GM12878 (cell line): ENCODE results near the gene SLC6A1. TPM values are rescaled to one million over a fixed set of nuclear protein-coding genes. Genes with fewer than 3 reads are reported as not detected.

Experiments
- ATAC-seq: fragments of 200-7000 bp; cut with Tn5 transposase; 3 replicates; pipeline ENCODE4 v1.9.1; 2020; ENCODE audit warnings: mild to moderate bottlenecking, moderate library complexity
- BruUV-seq: library from RNA; stranded (reverse); fragments of 400-500 nt; replicated peaks from 2 replicates; lab custom pipeline; 2021; lab: Mats Ljungman, UMichigan
- CTCF ChIA-PET: fragments of 300-600 bp; sonication (Branson Sonifier 250); formaldehyde crosslinking; extraction: SDS; loops from one replicate; lab custom pipeline; 2021; ENCODE audit warnings: inconsistent platforms; lab: Yijun Ruan, JAX
- POLR2A ChIA-PET: fragments of 350-600 bp; formaldehyde crosslinking; extraction: SDS; loops from one replicate; lab custom pipeline; 2021; ENCODE audit warnings: inconsistent platforms; lab: Charles Lee
- RAD21 ChIA-PET: fragments of 300-600 bp; sonication (Branson Sonifier 250); formaldehyde crosslinking; loops from one replicate; lab custom pipeline; 2023; ENCODE audit warnings: antibody characterized with exemption; ENCODE audit not compliant: unreplicated experiment; lab: Charles Lee
- SMC1A ChIA-PET: fragments of 300-600 bp; sonication (Branson Sonifier 250); formaldehyde crosslinking; loops from one replicate; lab custom pipeline; 2023; ENCODE audit not compliant: unreplicated experiment, uncharacterized antibody; lab: Charles Lee
- DNase-seq: peaks from one replicate; pipeline ENCODE4 v3.0.0-alpha.2; 2011; ENCODE audit warnings: low read depth, low spot score
- FAIRE-seq: peaks from 3 replicates; lab custom pipeline; 2011; peaks lifted over from hg19 to GRCh38; lab: Jason Lieb, UNC
- H2AFZ ChIP-seq: 2 replicates; pipeline ENCODE4 v1.6.0; 2011; ENCODE audit warnings: low read depth, low read length, control low read depth; ENCODE audit not compliant: control insufficient read depth
- H3K27ac ChIP-seq: 2 replicates; pipeline ENCODE4 v1.5.1; 2011; ENCODE audit warnings: control low read depth; ENCODE audit not compliant: control insufficient read depth, insufficient read depth
- H3K27me3 ChIP-seq, 2 experiments: replicated peaks in 1 of 2; 2 replicates each; pipeline versions ENCODE4 v1.6.0 to v1.6.1; 2011; ENCODE audit warnings: low read length in 1 of 2; ENCODE audit not compliant: control insufficient read depth in 2 of 2, insufficient read depth in 2 of 2
- H3K36me3 ChIP-seq, 2 experiments: 2 replicates each; pipeline ENCODE4 v1.5.1; 2011; ENCODE audit warnings: low read length in 1 of 2; ENCODE audit not compliant: control insufficient read depth in 2 of 2, insufficient read depth in 2 of 2
- H3K4me1 ChIP-seq: 2 replicates; pipeline ENCODE4 v1.6.1; 2011; ENCODE audit warnings: mild to moderate bottlenecking, low read length, moderate library complexity, mixed read lengths; ENCODE audit not compliant: control insufficient read depth, insufficient read depth
- H3K4me2 ChIP-seq: 2 replicates; pipeline ENCODE4 v1.6.0; 2011; ENCODE audit warnings: control low read depth; ENCODE audit not compliant: control insufficient read depth, insufficient read depth
- H3K4me3 ChIP-seq: fragments of 200-600 bp; sonication (generic); 2 replicates; pipeline ENCODE4 v1.5.1; 2016
- H3K79me2 ChIP-seq: 2 replicates; pipeline ENCODE4 v1.6.0; 2011; ENCODE audit warnings: low read length; ENCODE audit not compliant: control insufficient read depth, insufficient read depth
- H3K9ac ChIP-seq: 2 replicates; pipeline ENCODE4 v1.8.0; 2011; ENCODE audit warnings: low read length, control low read depth, mixed read lengths; ENCODE audit not compliant: control insufficient read depth, insufficient read depth
- H3K9me3 ChIP-seq: replicated peaks from 3 replicates; pipeline ENCODE4 v1.5.1; 2011; ENCODE audit warnings: mild to moderate bottlenecking, low read length; ENCODE audit not compliant: control insufficient read depth, insufficient read depth
- H4K20me1 ChIP-seq: 2 replicates; pipeline ENCODE4 v1.6.0; 2011; ENCODE audit not compliant: control insufficient read depth, insufficient read depth
- CBFB ChIP-seq: IDR thresholded peaks from 2 replicates; pipeline ENCODE4 v1.6.1; 2016; ENCODE audit warnings: antibody characterized with exemption, low read depth
- ELK1 ChIP-seq: IDR thresholded peaks from 2 replicates; pipeline ENCODE4 v1.6.1; 2012; ENCODE audit warnings: low read depth, low read length, improper control_type of control experiment
- MAX ChIP-seq: IDR thresholded peaks from 2 replicates; pipeline ENCODE4 v1.6.1; 2012; ENCODE audit warnings: low read depth, low read length, improper control_type of control experiment
- PAX5 ChIP-seq: IDR thresholded peaks from 2 replicates; pipeline ENCODE4 v1.6.1; 2011; ENCODE audit warnings: low read depth, low read length, borderline replicate concordance
- PAX8 ChIP-seq: fragments of 450-650 bp; IDR thresholded peaks from 2 replicates; pipeline ENCODE4 v1.6.1; 2017; ENCODE audit warnings: mild to moderate bottlenecking, moderate library complexity
- RELA ChIP-seq: fragments of 450-650 bp; IDR thresholded peaks from 2 replicates; pipeline ENCODE4 v1.8.0; 2014; ENCODE audit warnings: borderline replicate concordance; ENCODE audit not compliant: partially characterized antibody
- RFX5 ChIP-seq: IDR thresholded peaks from 2 replicates; pipeline ENCODE4 v1.6.1; 2011; ENCODE audit warnings: low read depth, low read length, improper control_type of control experiment
- SMAD5 ChIP-seq: IDR thresholded peaks from 2 replicates; pipeline ENCODE4 v1.6.1; 2016; ENCODE audit warnings: antibody characterized with exemption, low read depth
- SREBF1 ChIP-seq: IDR thresholded peaks from 2 replicates; pipeline ENCODE4 v1.6.1; 2012; ENCODE audit warnings: mild to moderate bottlenecking, low read length
- WRNIP1 ChIP-seq: IDR thresholded peaks from 2 replicates; pipeline ENCODE4 v1.6.1; 2011; ENCODE audit warnings: low read depth, low read length, improper control_type of control experiment, borderline replicate concordance
- YY1 ChIP-seq: IDR thresholded peaks from 2 replicates; pipeline ENCODE4 v1.6.1; 2011; ENCODE audit warnings: low read depth, mild to moderate bottlenecking, low read length
- ZBTB11 ChIP-seq: fragments of 450-650 bp; formaldehyde crosslinking; IDR thresholded peaks from 2 replicates; pipeline ENCODE4 v1.5.0; 2022; ENCODE audit warnings: mild to moderate bottlenecking, missing genetic modification characterization
- WGBS: methylation state at CpG from one replicate; pipeline ENCODE4 v1.1.6; 2016; ENCODE audit warnings: low lambda C conversion rate; ENCODE audit not compliant: insufficient replicate concordance, insufficient coverage; ENCODE audit errors: missing lambda C conversion rate; 5-methylcytosine and 5-hydroxymethylcytosine counted together
- in situ Hi-C: fragments of 300-500 bp; cut with MboI; formaldehyde crosslinking; loops from 9 replicates; pipeline ENCODE4 v1.14.3; 2018; ENCODE audit warnings: mixed read lengths
- intact Hi-C: fragments of 100-400 bp; cut with micrococcal nuclease; formaldehyde crosslinking; loops from one replicate; pipeline ENCODE4 v1.14.2; 2022; ENCODE audit not compliant: unreplicated experiment
- polyA plus RNA-seq, 11 experiments: library from polyadenylated mRNA; depleted of rRNA in 4 of 11; unstranded in 6 of 11; stranded (reverse) in 5 of 11; fragments of >200 nt; fragmentation: Nextera tagmentation in 4 of 11; fragmentation: Illumina TruSeq in 1 of 11; extraction: Ambion mirVana in 4 of 11; extraction: Trizol in 1 of 11; gene quantifications; 1 replicate in 1 of 11; 2 replicates in 10 of 11; pipeline versions ENCODE4 v1.2.1 to v1.2.3, GENCODE V29; 2011 to 2016; ENCODE audit warnings: inconsistent platforms in 2 of 11, missing spikeins in 2 of 11, low read depth in 1 of 11
- total RNA-seq, 4 experiments: library from RNA; depleted of rRNA in 3 of 4; stranded (reverse); fragments of >200 nt in 3 of 4; fragmentation: Illumina TruSeq in 1 of 4; extraction: Trizol in 1 of 4; gene quantifications; 2 replicates each; pipeline versions ENCODE4 v1.2.1 to v1.2.3, GENCODE V29; 2013 to 2021

Gene SLC6A1
- total and polyA plus RNA-seq, 10 of the 15 experiments (the other 5 are each of a cell fraction or from before 2014, with no cell fraction given) = not detected

- ATAC-seq = no peak
- H3K36me3 ChIP-seq = no peaks in the 10 kb centered on the region
- no peaks in the 10 kb centered on the region for H3K79me2 ChIP-seq
- RAD21 ChIA-PET = no interaction called here
- H4K20me1 ChIP-seq = no peaks in the 10 kb centered on the region
- no peak overlapping the region for H3K27ac ChIP-seq
- TF ChIP-seq PAX5 (no peak), WRNIP1 (no peak), YY1 (no peak), ELK1 (no peak), SREBF1 (no peak), ZBTB11 (no peak), RELA (no peak), SMAD5 (no peak), PAX8 (no peak), MAX (no peak), RFX5 (no peak), CBFB (no peak)
- TF ChIP-seq, all 136 proteins: peak for 0
- SMC1A ChIA-PET = interaction anchor here (0.6 kb wide), 2 partner anchors 104 to 196 kb away, joined by 3 read pairs; no protein-coding TSS in a partner anchor
- Histone ChIP-seq H3K4me1 (no peaks in the 10 kb centered on the region), H2AFZ (no peak overlapping the region), H3K4me3 (no peak overlapping the region), H3K9me3 (no peaks in the 10 kb centered on the region; the same call in 2 of the 3 replicates), H3K4me2 (no peak overlapping the region), H3K27me3 (peaks cover 0 to 2% of the 10 kb centered on the region in 2 experiments; a peak in 1 of 4 replicates), H3K9ac (no peak overlapping the region)
- FAIRE-seq (no peak), DNase-seq (no peak)
- WGBS = 23% methylated on average over 4 of the region's 4 CpGs
- POLR2A ChIA-PET = no interaction called here
- CTCF ChIA-PET = no interaction called here
- no TSS peak for BruUV-seq
- in situ Hi-C loops (no loop called here), intact Hi-C loops (no loop called here)
Measured at GRCh38 chr3:11024181-11024580, 31.6 kb downstream of the SLC6A1 start.
